OCI-LY7 (cell line): ENCODE measurements around the gene MACF1.

ENCODE experiments used
- CTCF ChIP-seq: fragments of 200-600 bp; sonication (generic); conservative IDR thresholded peaks from 2 replicates; pipeline ENCODE4 v1.5.1; 2014; ENCODE audit warnings: mild to moderate bottlenecking, antibody characterized with exemption, low read length, moderate library complexity, mixed read lengths
- EZH2phosphoT487 ChIP-seq: fragments of 200-600 bp; sonication (generic); IDR thresholded peaks from 2 replicates; pipeline ENCODE4 v1.6.1; 2018; ENCODE audit warnings: low read depth, borderline replicate concordance, mild to moderate bottlenecking, mixed run types, antibody characterized with exemption, low read length, moderate library complexity, mixed read lengths

- TF ChIP-seq CTCF (no peak), EZH2phosphoT487 (no peak)
These were observed 233.5 kb downstream of the MACF1 start for GRCh38 chr1:39438042-39438441.
